Upper lobe of left lung (tissue), 6 donors: ENCODE data around the gene ZNF860. TPM values are rescaled to one million over a fixed set of nuclear protein-coding genes. Genes with fewer than 3 reads are reported as not detected.
A peak's percentile ranks its signal among the peaks of the same experiment; 100 is the strongest.

ENCODE experiments used
- ATAC-seq, 2 donors: fragments of 200-7000 bp; cut with Tn5 transposase; one replicate each; pipeline ENCODE4 v1.9.1; 2022; ENCODE audit warnings: mild to moderate bottlenecking in 2 of 2, moderate library complexity in 2 of 2; ENCODE audit not compliant: low FRiP score in 2 of 2
- DNase-seq, 2 donors: peaks; one replicate each; pipeline ENCODE4 v3.0.0-alpha.2; 2019 to 2020
- H3K27ac ChIP-seq, 4 donors: fragments of 200-600 bp; sonication (generic); one replicate each; pipeline ENCODE4 v1.5.1; 2016 to 2019
- H3K27me3 ChIP-seq, 4 donors: fragments of 200-600 bp; sonication (generic); one replicate each; pipeline ENCODE4 v1.5.1; 2017 to 2019
- H3K36me3 ChIP-seq, 4 donors: fragments of 200-600 bp; sonication (generic); one replicate each; pipeline ENCODE4 v1.5.1; 2016 to 2019
- H3K4me1 ChIP-seq, 4 donors: fragments of 200-600 bp; sonication (generic); one replicate each; pipeline ENCODE4 v1.5.1; 2018 to 2019
- H3K4me3 ChIP-seq, 4 donors: fragments of 200-600 bp; sonication (generic); one replicate each; pipeline ENCODE4 v1.5.1; 2017 to 2019; ENCODE audit warnings: mild to moderate bottlenecking in 2 of 4, moderate library complexity in 1 of 4
- H3K9me3 ChIP-seq, 4 donors: fragments of 200-600 bp; sonication (generic); one replicate each; pipeline ENCODE4 v1.5.1; 2018 to 2019
- EP300 ChIP-seq, 4 donors: sonication (generic); formaldehyde crosslinking; IDR thresholded peaks; one replicate each; pipeline ENCODE4 v1.5.1; 2017; ENCODE audit warnings: antibody characterized with exemption in 4 of 4, control low read depth in 2 of 4
- POLR2A ChIP-seq, 4 donors: fragments of 450-650 bp; IDR thresholded peaks; one replicate each; pipeline ENCODE4 v1.5.1; 2016 to 2017; ENCODE audit warnings: antibody characterized with exemption in 4 of 4, mild to moderate bottlenecking in 2 of 4
- POLR2AphosphoS5 ChIP-seq, 2 donors: sonication (generic); formaldehyde crosslinking; IDR thresholded peaks; one replicate each; pipeline ENCODE4 v1.5.1; 2017; ENCODE audit warnings: antibody characterized with exemption in 2 of 2
- WGBS, 2 donors: methylation state at CpG; one replicate each; pipeline ENCODE4 v1.1.5; 2017 to 2018; 5-methylcytosine and 5-hydroxymethylcytosine counted together
- total RNA-seq, 6 donors: library from RNA; depleted of rRNA in 4 of 6; stranded (reverse); fragments of >200 nt in 4 of 6; gene quantifications; one replicate each; pipeline versions ENCODE4 v1.1.0 to v1.2.1, GENCODE V29; 2016 to 2021
- TF ChIP-seq, protein P1 (sequence below), 6 experiments: fragments of 450-650 bp in 4 of 6; fragments of 200-600 bp in 2 of 6; sonication (generic) in 2 of 6; IDR thresholded peaks; one replicate each; pipeline ENCODE4 v1.5.1; 2016 to 2019; ENCODE audit warnings: antibody characterized with exemption in 6 of 6
- donor health status: DM: no; HTN: no; CAD: no; lungs with moderate emphysema.
- donor health status: DM: no; HTN: yes; CAD: no; lungs with severe emphysema.

Gene ZNF860
- total RNA-seq, 6 donors from 2014 or later = 1.0 to 2.6 (median 1.2) TPM; not detected in 1

DNA sequence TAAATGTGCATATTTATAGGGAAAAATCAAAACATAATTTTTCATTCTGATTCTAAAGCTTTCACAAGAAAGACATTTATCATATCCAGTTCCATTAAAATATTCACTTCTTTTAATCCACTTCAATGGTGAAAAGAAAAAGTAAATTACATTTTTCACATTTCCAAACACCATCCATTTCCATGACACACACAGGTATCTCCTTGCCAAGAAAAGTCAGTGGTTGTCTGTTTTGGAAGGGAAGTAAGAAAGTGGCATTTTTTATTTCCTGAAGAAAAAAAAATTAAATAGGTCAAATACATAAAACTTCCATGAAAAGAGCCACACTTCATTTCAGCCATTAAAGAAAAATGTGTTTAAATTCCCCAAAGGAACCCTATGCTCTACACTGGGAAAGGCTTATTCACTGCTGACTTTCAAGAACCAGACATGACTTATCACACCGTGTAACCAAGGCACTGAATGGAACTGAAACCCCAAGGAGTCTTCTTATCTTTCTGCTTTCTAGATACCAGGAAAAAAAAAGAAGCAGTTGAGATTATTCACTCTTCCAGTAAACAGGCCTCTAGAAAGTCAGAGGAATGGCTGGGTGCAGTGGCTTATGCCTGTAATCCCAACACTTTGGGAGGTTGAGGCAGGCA, 45.0 kb upstream of the ZNF860 start:
- H3K4me1 ChIP-seq = peaks cover 6 to 22% (median 15%) of the 10 kb centered on the region in 4 donors
- no peaks in the 10 kb centered on the region for H3K9me3 ChIP-seq
- no peaks in the 10 kb centered on the region for H3K27me3 ChIP-seq
- H3K27ac ChIP-seq = no peak overlapping the region
- TF ChIP-seq EP300 (IDR thresholded peaks at IDR 0.05) (no peak), POLR2AphosphoS5 (IDR thresholded peaks at IDR 0.05) (no peak), POLR2A (IDR thresholded peaks at IDR 0.05) (no peak)
- TF ChIP-seq, protein P1, sequence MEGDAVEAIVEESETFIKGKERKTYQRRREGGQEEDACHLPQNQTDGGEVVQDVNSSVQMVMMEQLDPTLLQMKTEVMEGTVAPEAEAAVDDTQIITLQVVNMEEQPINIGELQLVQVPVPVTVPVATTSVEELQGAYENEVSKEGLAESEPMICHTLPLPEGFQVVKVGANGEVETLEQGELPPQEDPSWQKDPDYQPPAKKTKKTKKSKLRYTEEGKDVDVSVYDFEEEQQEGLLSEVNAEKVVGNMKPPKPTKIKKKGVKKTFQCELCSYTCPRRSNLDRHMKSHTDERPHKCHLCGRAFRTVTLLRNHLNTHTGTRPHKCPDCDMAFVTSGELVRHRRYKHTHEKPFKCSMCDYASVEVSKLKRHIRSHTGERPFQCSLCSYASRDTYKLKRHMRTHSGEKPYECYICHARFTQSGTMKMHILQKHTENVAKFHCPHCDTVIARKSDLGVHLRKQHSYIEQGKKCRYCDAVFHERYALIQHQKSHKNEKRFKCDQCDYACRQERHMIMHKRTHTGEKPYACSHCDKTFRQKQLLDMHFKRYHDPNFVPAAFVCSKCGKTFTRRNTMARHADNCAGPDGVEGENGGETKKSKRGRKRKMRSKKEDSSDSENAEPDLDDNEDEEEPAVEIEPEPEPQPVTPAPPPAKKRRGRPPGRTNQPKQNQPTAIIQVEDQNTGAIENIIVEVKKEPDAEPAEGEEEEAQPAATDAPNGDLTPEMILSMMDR (IDR thresholded peaks at IDR 0.05) = no peak
- H3K36me3 ChIP-seq = no peaks in the 10 kb centered on the region
- peak in 1 of 2 donors; percentile 74 for ATAC-seq
- DNase-seq = no peak
- no peak overlapping the region for H3K4me3 ChIP-seq
- WGBS, 2 donors = 42 to 50% methylated on average over 1 of the region's 1 CpG

DNA sequence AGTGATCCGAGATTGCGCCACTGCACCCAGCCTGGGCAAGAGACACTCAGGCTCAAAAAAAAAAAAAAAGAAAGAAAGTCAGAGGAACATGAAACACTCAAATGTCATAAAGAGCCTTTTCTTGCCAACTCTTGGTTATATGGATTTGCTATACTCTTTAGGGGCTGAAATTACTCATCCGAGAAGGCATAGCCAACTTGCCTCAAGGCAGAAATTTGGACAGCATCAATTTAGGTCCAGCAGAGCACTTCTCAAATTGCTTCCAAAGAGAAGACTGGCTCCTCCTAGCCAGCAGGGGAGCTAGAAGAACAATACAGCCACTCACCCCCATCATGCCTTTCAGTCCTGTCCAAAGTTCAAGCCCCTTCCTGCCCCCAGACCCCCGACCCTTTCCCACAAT, 44.3 kb upstream of the ZNF860 start:
- H3K4me3 ChIP-seq = no peak overlapping the region
- WGBS, 2 donors = 82 to 85% methylated on average over 4 of the region's 4 CpGs
- TF ChIP-seq, protein P1 (IDR thresholded peaks at IDR 0.05) = no peak
- TF ChIP-seq POLR2AphosphoS5 (IDR thresholded peaks at IDR 0.05) = no peak
- DNase-seq (no peak), ATAC-seq (peak in 1 of 2 donors; percentile 21)
- no peaks in the 10 kb centered on the region for H3K27me3 ChIP-seq
- H3K36me3 ChIP-seq = no peaks in the 10 kb centered on the region
- H3K9me3 ChIP-seq = no peaks in the 10 kb centered on the region
- H3K4me1 ChIP-seq = peaks cover 6 to 22% (median 16%) of the 10 kb centered on the region in 4 donors
- H3K27ac ChIP-seq = no peak overlapping the region

DNA sequence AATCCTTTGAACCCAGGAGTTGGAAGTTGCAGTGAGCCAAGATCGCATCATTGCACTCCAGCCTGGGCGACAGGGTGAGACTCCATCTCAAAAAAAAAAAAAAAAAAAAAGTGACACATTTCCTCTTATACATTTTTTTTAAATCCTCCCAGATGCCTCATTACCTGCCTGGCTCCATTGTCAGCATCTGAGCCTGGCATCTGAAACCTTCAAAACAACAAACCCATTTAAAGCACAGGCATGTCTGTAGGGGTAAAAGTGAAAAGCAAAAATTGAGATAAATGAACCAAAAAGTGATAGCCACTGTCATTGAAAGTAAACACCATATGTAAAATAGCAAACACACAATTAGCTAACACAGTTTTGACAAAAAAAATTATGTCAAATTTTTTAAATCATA, 39.1 kb upstream of the ZNF860 start:
- ATAC-seq = no peak
- no peaks in the 10 kb centered on the region for H3K27me3 ChIP-seq
- peaks cover 0 to 10% (median 4%) of the 10 kb centered on the region in 4 donors for H3K4me1 ChIP-seq
- TF ChIP-seq POLR2A (IDR thresholded peaks at IDR 0.05) = no peak
- no peak for TF ChIP-seq POLR2AphosphoS5 (IDR thresholded peaks at IDR 0.05)
- TF ChIP-seq, protein P1 (IDR thresholded peaks at IDR 0.05) = no peak
- no peak for TF ChIP-seq EP300 (IDR thresholded peaks at IDR 0.05)
- no peak overlapping the region for H3K27ac ChIP-seq
- DNase-seq = no peak
- no peaks in the 10 kb centered on the region for H3K36me3 ChIP-seq
- WGBS, 2 donors = 95 to 100% methylated on average over 2 of the region's 2 CpGs
- H3K4me3 ChIP-seq = no peak overlapping the region
- H3K9me3 ChIP-seq = no peaks in the 10 kb centered on the region

GRCh38 chr3:31943041-31943440, 38.5 kb upstream of the ZNF860 start:
- no peak for ATAC-seq
- H3K36me3 ChIP-seq = no peaks in the 10 kb centered on the region
- H3K27me3 ChIP-seq = no peaks in the 10 kb centered on the region
- H3K27ac ChIP-seq = no peak overlapping the region
- H3K4me3 ChIP-seq = no peak overlapping the region
- DNase-seq = no peak
- TF ChIP-seq, protein P1 (IDR thresholded peaks at IDR 0.05) = no peak
- no peak for TF ChIP-seq POLR2AphosphoS5 (IDR thresholded peaks at IDR 0.05)
- TF ChIP-seq EP300 (IDR thresholded peaks at IDR 0.05) = no peak
- TF ChIP-seq POLR2A (IDR thresholded peaks at IDR 0.05) = no peak
- peaks cover 0 to 10% (median 4%) of the 10 kb centered on the region in 4 donors for H3K4me1 ChIP-seq
- H3K9me3 ChIP-seq = no peaks in the 10 kb centered on the region

GRCh38 chr3:31945738-31946052, 35.9 kb upstream of the ZNF860 start:
- Histone ChIP-seq H3K9me3 (no peaks in the 10 kb centered on the region), H3K36me3 (no peaks in the 10 kb centered on the region), H3K4me3 (no peak overlapping the region), H3K27ac (no peak overlapping the region), H3K4me1 (peaks cover 0 to 10% (median 4%) of the 10 kb centered on the region in 4 donors), H3K27me3 (no peaks in the 10 kb centered on the region)
- 65 to 79% methylated on average over 3 of the region's 3 CpGs for WGBS, 2 donors
- ATAC-seq (peak in 1 of 2 donors; percentile 80), DNase-seq (no peak)
- TF ChIP-seq EP300 (IDR thresholded peaks at IDR 0.05) = no peak
- TF ChIP-seq, protein P1 (IDR thresholded peaks at IDR 0.05) = no peak
- TF ChIP-seq POLR2AphosphoS5 (IDR thresholded peaks at IDR 0.05) = no peak
- TF ChIP-seq POLR2A (IDR thresholded peaks at IDR 0.05) = no peak
